Activated CD4-positive, CD25-positive, alpha-beta regulatory T cell treated with anti-CD3 and anti-CD28 coated beads, Interleukin-2, amount 50 U/mL, for 16 hours (primary cell): Measurements from ENCODE around the gene LBX1.
"Not testable (repeated sequence)": the region's sequence is repeated elsewhere in the genome, so short reads cannot be mapped to it uniquely, and the experiment has no call there.

Source experiments
- DNase-seq: peaks from one replicate; pipeline ENCODE4 v3.0.0-alpha.2; 2020; ENCODE audit warnings: low read depth, low spot score

LBX1 gene

GRCh38 chr10:101208543-101208942 lies 20.7 kb downstream of the LBX1 start:
- no peak for DNase-seq

GRCh38 chr10:101207026-101207425 lies 22.2 kb downstream of the LBX1 start:
- DNase-seq: no peak

DNA sequence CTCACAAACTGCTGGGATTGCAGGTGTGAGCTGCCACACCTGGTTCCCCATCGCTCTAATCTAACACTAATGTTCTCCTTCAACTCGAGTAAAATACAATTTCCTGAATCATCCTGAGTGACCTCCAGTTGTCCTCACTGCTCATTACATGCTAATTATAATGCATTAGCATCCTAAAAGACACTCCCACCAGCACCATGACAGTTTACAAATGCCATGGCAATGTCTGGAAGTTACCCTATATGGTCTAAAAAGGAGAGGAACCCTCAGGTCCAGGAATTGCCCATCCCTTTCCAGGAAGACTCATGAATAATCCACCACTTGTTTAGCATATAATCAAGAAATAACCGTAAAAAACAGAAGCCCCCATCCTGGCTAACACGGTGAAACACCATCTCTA lies 26.6 kb downstream of the LBX1 start:
- DNase-seq: not testable (repeated sequence)

DNA sequence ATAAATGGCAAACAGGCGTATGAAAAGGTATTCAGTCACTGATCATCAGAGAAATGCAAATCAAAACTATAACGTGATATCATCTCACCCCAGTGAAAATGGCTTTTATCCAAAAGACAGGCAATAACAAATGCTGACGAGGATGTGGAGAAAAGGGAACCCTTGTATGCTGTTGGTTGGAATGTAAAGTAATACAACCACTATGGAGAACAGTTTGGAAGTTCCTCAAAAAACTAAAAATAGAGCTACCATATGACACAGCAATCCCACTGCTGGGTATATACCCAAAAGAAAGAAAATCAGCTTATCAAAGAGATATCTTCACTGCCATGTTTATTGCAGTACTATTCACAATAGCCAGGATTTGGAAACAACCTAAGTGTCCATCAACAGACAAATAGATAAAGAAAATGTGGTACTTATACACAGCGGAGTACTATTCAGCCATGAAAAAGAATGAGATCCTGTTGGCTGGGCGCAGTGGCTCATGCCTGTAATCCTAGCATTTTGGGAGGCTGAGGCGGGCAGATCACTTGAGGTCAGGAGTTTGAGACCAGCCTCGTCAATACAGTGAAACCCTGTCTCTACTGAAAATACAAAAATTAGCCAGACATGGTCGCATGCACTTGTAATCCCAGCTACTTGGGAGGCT lies 30.8 kb downstream of the LBX1 start:
- not testable (repeated sequence) for DNase-seq

DNA sequence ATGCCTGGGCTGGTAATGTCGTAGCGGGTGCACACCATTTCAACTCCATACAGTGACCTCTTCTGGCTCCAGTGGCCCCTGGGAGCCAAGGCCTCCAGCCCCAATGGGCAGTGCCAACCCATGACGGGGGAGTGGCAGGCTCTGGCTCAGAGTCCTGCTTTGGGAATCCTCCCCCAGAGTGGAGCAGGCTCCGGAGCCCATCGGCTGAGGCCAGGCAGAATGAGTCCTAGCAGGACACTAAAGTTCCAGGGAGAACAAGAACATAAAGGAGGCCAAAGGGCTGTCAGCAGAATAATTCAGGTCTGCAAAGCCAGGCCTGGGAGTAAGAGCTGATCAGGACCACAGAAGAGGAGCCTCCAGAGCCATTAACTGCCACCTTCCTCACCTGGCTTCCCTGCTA lies 33.3 kb downstream of the LBX1 start:
- DNase-seq: no peak

DNA sequence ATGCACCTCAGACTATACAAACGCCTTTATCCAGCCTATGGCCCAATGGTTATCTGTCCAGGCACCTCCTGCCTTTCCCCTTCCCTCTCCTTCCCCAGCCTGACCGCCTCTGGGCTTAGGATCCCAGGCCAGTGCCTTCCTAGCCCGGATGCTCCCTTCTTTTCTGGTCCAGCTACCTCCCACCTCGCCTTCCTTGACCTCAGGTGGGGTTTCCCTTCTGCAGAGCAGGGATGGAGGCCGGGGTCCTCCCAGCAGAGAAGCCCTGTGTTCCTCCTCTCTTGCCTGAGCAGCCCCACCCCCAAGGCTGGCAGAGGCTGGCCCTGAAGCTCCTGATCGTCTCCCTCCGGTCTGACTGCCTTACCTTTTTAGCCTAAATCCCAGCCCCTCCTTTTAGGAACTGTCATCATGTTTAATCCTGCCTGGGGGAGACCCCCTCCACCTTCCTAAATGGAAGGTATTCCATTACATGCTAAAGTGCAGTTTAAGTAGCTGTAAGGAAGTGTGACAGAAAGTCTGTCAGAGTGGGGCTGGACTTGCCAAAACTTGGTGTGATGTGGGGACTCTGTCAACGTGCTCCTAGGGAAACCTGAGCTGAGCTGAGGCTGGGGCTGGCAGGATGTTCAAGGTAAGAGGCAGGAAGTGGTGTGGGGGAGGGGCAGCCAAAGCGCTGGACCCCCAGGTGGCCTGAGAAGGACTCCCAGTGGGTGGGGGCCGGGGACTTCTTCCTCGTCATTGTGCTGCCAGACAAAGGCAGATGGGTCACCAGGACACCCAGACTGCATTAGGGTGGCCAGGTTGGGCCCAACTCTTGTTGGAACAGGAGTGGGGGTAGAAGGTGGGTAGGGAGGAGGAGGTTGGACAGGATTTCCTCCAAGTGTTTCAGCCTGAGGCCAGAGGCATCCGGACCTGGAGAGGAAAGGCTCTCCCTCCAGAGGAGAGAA lies 39.5 kb downstream of the LBX1 start:
- no peak for DNase-seq

- DNase-seq: no peak
These were observed 40.3 kb downstream of the LBX1 start for GRCh38 chr10:101188942-101189341.

DNA sequence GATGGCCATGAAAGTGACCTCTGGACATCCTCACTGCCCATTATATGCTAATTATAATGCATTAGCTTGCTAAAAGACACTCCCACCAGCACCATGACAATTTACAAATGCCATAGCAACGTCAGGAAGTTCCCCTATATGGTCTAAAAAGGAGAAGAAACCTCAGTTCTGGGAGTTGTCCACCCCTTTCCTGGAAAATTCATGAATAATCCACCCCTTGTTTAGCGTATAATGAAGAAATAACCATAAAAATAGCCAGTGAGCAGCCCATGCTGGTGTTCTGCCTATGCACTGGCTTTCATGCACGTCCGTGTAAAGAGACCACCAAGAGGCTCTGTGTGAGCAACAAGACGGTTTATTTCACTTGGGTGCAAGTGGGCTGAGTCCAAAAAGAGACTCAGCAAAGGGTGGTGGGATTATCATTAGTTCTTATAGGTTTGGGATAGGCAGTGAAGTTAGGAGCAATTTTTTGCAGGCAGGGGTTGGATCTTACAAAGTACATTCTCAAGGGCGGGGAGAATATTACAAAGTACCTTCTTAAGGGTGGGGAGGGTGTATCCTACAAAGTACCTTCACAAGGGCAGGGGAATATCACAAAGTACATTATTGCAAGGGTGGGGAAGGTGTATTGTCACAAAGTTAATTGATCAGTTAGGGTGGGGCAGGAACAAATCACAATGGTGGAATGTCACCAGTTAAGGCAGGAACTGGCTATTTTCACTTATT lies 45.6 kb downstream of the LBX1 start:
- no peak for DNase-seq

- DNase-seq: no peak
These were observed 46.3 kb downstream of the LBX1 start for GRCh38 chr10:101182936-101183335.
